ENCODE results near the gene NRAS.

Gene NRAS

DNA sequence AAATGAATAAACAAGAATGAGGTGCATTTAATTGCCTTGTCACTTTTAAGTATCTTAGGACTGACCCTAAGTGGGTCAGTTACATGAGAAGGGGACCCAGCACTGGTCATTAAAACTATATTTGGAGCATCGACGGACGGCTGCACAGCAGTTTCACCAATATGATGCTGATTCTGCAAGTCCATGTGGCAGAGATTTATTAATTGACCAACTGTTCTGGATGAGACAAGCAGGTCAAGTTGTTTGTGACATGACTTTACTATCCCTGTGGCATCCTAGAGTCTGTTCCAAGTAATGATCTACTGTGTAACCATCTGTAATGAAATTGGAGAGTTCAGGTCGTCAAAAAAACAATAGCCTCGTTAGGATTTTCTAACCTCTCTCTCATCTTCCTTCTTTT, 30.7 kb downstream of the NRAS start:
- H3K9me3 Mint-ChIP-seq, result no peaks in the 10 kb centered on the region
- H3K27ac Mint-ChIP-seq, result no peak overlapping the region
- ATAC-seq (ENCODE audit: low read depth) (no peak), DNase-seq (ENCODE audit: low spot score in 2 of 2) (no peak)
- no peaks in the 10 kb centered on the region for H3K36me3 Mint-ChIP-seq
- H3K27me3 Mint-ChIP-seq, result peaks cover 23% of the 10 kb centered on the region
- no peak overlapping the region for H3K4me3 Mint-ChIP-seq
- no peaks in the 10 kb centered on the region for H3K4me1 Mint-ChIP-seq

GRCh38 chr1:114677691-114678090, 38.9 kb downstream of the NRAS start:
- H3K4me1 Mint-ChIP-seq, result no peaks in the 10 kb centered on the region
- H3K36me3 Mint-ChIP-seq, result no peaks in the 10 kb centered on the region
- DNase-seq (ENCODE audit: low spot score in 2 of 2) (no peak), ATAC-seq (ENCODE audit: low read depth) (no peak)
- peaks cover 19% of the 10 kb centered on the region for H3K27me3 Mint-ChIP-seq
- no peak overlapping the region for H3K27ac Mint-ChIP-seq
- no peaks in the 10 kb centered on the region for H3K9me3 Mint-ChIP-seq
- no peak overlapping the region for H3K4me3 Mint-ChIP-seq

DNA sequence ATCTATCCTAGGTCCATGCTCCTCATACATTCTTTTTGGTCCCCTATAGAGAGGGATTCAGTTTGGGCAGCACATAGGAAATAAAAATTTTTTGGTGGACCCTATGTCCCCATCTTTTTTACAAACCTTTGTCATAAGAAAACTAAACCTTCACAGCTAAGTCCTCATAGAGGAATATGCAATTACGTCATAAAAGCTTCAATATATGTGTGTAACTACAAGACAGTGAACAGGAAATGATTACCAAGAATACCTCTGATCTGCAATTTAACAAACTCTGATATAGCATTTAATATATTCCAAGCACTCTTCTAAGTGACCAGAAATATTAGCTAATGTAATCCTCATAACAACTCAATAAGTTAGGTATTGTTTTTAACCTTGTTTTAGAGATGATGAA, 40.5 kb downstream of the NRAS start:
- Mint-ChIP-seq H3K9me3 (no peaks in the 10 kb centered on the region), H3K4me3 (no peak overlapping the region), H3K27me3 (peaks cover 21% of the 10 kb centered on the region), H3K36me3 (no peaks in the 10 kb centered on the region), H3K27ac (no peak overlapping the region), H3K4me1 (no peaks in the 10 kb centered on the region)
- no peak for DNase-seq (ENCODE audit: low spot score in 2 of 2)
- ATAC-seq (ENCODE audit: low read depth), result no peak

GRCh38 chr1:114671939-114672275, 44.7 kb downstream of the NRAS start:
- ATAC-seq (ENCODE audit: low read depth) (no peak), DNase-seq (ENCODE audit: low spot score in 2 of 2) (no peak)
- Mint-ChIP-seq H3K27ac (no peak overlapping the region), H3K4me3 (no peak overlapping the region), H3K4me1 (peaks cover 5% of the 10 kb centered on the region), H3K9me3 (no peaks in the 10 kb centered on the region), H3K27me3 (peaks cover 17% of the 10 kb centered on the region), H3K36me3 (no peaks in the 10 kb centered on the region)

DNA sequence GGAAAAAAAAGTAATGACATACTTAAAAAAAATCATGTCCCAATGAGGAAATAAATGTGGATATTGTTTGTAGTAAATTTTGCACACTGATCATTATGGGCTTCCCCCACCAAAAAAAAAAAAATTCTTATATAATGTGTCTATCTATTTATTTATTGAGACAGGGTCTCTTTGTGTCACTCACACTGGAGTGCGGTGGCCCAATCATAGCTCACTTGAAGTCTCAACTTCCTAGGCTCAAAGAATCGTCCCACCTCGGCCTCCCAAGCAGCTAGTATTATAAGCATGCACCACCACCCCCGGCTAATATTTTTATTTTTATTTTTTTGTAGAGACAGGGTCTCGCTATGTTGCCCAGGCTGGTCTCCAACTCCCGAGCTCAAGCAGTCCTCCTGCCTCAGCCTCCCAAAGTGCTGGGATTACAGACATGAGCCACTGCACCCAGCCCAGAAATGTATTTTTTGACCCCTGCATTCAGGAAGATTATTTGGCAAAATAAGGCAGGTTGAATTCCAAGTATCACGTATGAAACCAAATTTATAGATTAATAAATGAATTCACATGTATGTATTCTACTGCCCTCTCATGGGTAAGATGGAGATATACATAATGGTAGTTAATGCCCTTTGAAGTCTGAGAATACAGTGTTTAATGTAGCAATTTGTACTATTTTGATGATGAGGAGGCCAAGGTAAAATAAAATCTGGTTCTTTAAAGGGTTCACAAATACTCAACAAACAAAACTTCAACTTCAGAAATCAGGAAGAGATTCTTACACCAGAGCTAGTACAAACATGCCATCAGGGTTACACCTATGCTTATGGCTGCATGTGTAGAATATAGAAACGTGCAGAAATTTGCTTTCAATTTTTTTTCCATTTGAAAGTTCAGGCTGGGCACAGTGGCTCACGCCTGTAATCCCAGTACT, 45.3 kb downstream of the NRAS start:
- Mint-ChIP-seq H3K27me3 (peaks cover 14% of the 10 kb centered on the region), H3K27ac (no peak overlapping the region), H3K36me3 (no peaks in the 10 kb centered on the region), H3K9me3 (no peaks in the 10 kb centered on the region), H3K4me1 (peaks cover 5% of the 10 kb centered on the region), H3K4me3 (peak overlapping the region; percentile 15)
- DNase-seq (ENCODE audit: low spot score in 2 of 2) (no peak), ATAC-seq (ENCODE audit: low read depth) (no peak)

GRCh38 chr1:114670083-114671010, 46.2 kb downstream of the NRAS start:
- peak; percentile 94 for ATAC-seq (ENCODE audit: low read depth)
- peaks cover 10% of the 10 kb centered on the region for H3K27me3 Mint-ChIP-seq
- H3K4me1 Mint-ChIP-seq, result peaks cover 5% of the 10 kb centered on the region
- H3K9me3 Mint-ChIP-seq, result no peaks in the 10 kb centered on the region
- peak overlapping the region; percentile 96 for H3K4me3 Mint-ChIP-seq
- peak overlapping the region; percentile 59 for H3K27ac Mint-ChIP-seq
- H3K36me3 Mint-ChIP-seq, result no peaks in the 10 kb centered on the region
- DNase-seq (ENCODE audit: low spot score in 2 of 2), result peak; percentile 75 to 77

DNA sequence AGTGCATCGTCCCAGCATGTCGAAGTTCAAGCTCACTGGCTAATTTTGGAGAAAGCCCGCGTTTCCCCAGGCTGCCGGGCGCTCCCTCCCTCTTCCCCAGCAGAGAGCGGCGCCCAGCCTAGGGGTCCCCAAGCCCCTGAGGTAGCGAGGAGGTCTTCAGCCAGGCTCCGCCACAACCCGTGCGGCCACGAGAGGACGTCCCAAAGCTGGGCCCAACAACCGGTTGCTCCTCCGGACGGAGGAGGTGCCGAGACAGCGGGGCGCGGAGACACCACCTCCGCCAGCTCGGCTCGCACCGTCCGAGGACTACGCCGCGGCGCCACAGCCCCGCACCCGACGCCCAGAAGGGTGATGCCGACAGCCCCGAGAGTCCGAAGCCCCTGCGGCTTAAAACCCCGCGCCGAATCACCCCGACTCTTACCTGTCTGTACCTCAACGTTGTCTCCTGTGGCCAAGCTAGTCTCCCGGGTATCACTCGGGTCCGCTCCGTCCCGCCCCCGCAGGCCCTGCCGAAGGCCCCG, 46.9 kb downstream of the NRAS start, which contains the start of gene DENND2C:
Gene DENND2C, minus strand, starts transcription at position 488 of the 521 bp plus-strand sequence. CDS start 44,065 bp downstream, outside the sequence.
- no peaks in the 10 kb centered on the region for H3K36me3 Mint-ChIP-seq
- H3K4me1 Mint-ChIP-seq, result peaks cover 5% of the 10 kb centered on the region
- peak within 1 kb of the TSS; percentile 96 for H3K4me3 Mint-ChIP-seq
- H3K27me3 Mint-ChIP-seq, result peaks cover 7% of the 10 kb centered on the region
- ATAC-seq (ENCODE audit: low read depth) (peak; percentile 61), DNase-seq (ENCODE audit: low spot score in 2 of 2) (no peak)
- H3K27ac Mint-ChIP-seq, result peak within 1 kb of the TSS; percentile 59
- no peaks in the 10 kb centered on the region for H3K9me3 Mint-ChIP-seq

DNA sequence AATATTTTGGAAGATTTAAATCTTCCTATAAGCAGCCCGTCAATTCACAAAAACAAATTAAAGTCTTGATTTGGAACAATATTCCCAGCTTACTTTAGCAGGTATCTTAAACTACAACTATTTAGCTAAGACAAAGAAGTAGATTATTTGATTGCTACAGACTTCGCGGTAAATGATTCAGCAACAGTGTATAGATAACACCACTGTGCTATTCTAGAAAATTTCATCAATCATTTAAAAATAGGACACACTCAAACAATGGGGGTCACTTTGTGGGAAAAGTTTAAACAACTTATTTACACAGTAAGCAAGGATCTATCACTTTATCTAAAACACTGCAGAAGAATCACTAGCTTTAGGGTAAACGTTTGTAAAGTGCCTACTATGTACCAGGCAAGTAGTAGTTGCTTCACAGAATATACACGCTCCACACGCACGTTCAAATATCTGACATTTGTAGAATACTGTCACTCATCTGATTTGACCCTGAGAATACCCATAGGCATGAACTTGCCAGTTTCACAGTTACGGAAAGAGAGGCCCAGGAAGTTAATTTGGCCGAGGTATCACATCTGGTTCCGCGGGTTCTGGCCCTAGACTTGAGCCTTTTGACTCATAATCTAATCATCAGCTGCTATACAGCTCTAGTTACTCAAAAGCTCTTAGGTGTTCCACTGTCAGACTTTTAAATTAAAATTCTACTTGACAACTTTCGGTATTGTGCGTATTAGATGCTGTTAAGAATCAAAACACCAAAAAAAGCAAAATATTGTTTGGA, 47.6 kb downstream of the NRAS start:
- H3K36me3 Mint-ChIP-seq, result no peaks in the 10 kb centered on the region
- H3K27ac Mint-ChIP-seq, result no peak overlapping the region
- peaks cover 5% of the 10 kb centered on the region for H3K27me3 Mint-ChIP-seq
- no peak for ATAC-seq (ENCODE audit: low read depth)
- no peak for DNase-seq (ENCODE audit: low spot score in 2 of 2)
- peak overlapping the region; percentile 96 for H3K4me3 Mint-ChIP-seq
- H3K9me3 Mint-ChIP-seq, result no peaks in the 10 kb centered on the region
- peaks cover 5% of the 10 kb centered on the region for H3K4me1 Mint-ChIP-seq

GRCh38 chr1:114668373-114668772, 48.2 kb downstream of the NRAS start:
- H3K9me3 Mint-ChIP-seq, result no peaks in the 10 kb centered on the region
- no peak for ATAC-seq (ENCODE audit: low read depth)
- H3K36me3 Mint-ChIP-seq, result no peaks in the 10 kb centered on the region
- no peak overlapping the region for H3K27ac Mint-ChIP-seq
- DNase-seq (ENCODE audit: low spot score in 2 of 2), result no peak
- H3K4me1 Mint-ChIP-seq, result peaks cover 5% of the 10 kb centered on the region
- no peak overlapping the region for H3K4me3 Mint-ChIP-seq
- peaks cover 5% of the 10 kb centered on the region for H3K27me3 Mint-ChIP-seq

DNA sequence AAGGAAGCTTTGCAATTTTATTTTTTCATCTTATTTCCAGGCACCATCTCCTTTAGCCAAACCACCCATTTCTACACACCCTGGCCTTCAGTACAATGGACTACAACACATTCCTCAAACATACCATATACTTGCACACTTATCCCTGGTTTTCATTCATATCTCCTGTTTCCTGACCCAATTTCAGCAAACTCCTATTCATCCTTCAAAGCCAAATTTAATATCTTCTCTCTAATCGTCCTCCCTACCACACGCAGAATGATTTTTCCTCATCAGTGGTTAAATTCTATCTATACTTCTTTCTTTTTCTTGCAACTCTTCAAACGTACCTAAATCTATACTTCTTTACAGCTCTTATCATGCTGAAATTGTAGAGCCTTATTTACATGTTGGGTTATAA, 49.6 kb downstream of the NRAS start:
- H3K4me3 Mint-ChIP-seq, result no peak overlapping the region
- DNase-seq (ENCODE audit: low spot score in 2 of 2) (no peak), ATAC-seq (ENCODE audit: low read depth) (no peak)
- H3K4me1 Mint-ChIP-seq, result peaks cover 5% of the 10 kb centered on the region
- H3K27me3 Mint-ChIP-seq, result peaks cover 5% of the 10 kb centered on the region
- H3K36me3 Mint-ChIP-seq, result no peaks in the 10 kb centered on the region
- no peaks in the 10 kb centered on the region for H3K9me3 Mint-ChIP-seq
- no peak overlapping the region for H3K27ac Mint-ChIP-seq

DNA sequence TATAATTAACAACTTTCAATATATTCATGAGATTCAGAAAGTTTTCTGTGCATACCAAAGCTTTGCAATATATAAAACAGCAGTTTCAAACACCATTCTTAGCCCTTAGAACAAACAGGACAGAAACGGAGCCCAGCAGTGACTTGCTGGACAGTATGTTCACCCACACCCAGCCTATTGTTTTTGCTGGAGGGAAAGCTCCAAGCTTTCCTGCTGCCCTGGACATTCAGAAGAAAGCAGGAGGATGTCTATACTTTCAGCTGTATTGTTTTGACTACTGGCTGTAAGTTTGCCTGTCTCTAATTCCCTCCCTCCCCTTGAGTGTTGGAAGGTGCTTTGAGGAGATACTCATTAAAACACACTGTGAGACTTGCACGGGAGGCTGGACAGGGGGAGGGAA, 56.3 kb downstream of the NRAS start:
- Mint-ChIP-seq H3K9me3 (no peaks in the 10 kb centered on the region), H3K27ac (no peak overlapping the region), H3K4me1 (no peaks in the 10 kb centered on the region), H3K4me3 (no peak overlapping the region), H3K27me3 (peaks cover 4% of the 10 kb centered on the region), H3K36me3 (no peaks in the 10 kb centered on the region)
- DNase-seq (ENCODE audit: low spot score in 2 of 2) (no peak), ATAC-seq (ENCODE audit: low read depth) (no peak)
